NCI-H774 (cell line): ENCODE data around the gene TXK.

Experiments
- DNase-seq: peaks from one replicate; lab custom pipeline; 2025; lab: John Stamatoyannopoulos, UW

TXK gene

DNA sequence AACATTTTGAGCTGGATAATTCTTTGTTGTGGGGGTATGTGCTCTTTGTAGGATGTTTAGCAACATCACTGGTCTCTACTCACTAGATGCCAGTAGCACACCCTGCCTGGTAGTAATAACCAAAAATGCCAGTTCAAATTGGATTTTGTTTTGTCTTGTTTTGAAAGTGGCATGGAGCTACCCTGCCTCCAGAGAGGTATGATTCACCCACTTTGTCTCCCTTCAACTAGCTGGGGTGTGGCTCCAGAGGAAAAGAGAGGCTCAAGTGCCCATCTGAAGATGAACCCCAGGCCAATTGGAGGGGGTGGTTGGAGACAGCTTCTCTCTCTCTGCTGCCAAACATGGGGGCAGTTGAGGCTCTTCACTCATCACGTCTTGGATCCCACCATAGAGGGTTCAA, 83.0 kb downstream of the TXK start:
- no peak for DNase-seq

DNA sequence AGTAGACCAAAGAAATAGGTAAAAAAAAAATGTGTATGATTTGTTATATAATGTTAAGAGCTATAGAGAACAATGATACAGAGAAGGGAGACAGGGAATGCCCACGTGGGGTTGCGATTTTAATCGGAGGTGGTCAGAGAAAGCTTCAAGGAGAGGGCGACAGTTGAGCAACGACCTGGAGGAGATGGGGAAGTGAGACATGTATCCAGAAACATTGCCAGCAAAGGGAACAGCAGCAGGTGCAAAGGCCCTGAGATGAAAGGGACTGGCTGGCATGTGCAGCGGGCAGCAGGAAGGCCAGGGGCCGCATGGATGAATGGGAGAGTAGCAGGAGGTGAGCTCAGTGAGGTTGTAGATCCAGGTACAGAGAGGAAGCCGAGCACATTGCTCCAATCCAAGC, 84.6 kb downstream of the TXK start:
- no peak for DNase-seq

DNA sequence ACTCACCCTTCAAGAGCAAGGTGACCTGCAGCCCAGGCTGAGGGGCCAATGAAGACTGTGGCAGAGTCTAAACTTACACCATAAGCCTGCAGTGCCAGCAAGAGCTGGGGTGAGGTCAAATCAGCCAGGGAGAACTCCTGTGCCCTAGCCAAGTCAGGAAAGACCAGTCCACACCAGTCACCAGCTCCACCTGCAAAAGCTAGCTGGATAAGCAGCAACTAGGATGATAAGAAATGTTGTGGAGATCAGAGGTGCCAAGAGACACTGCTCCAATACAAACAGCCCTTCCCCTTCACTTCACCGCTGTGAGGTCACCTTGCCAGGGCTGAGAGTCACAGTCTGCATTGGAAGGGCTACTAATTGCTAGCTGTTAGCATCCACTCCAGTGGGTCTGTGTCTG, 86.2 kb downstream of the TXK start:
- DNase-seq: no peak

DNA sequence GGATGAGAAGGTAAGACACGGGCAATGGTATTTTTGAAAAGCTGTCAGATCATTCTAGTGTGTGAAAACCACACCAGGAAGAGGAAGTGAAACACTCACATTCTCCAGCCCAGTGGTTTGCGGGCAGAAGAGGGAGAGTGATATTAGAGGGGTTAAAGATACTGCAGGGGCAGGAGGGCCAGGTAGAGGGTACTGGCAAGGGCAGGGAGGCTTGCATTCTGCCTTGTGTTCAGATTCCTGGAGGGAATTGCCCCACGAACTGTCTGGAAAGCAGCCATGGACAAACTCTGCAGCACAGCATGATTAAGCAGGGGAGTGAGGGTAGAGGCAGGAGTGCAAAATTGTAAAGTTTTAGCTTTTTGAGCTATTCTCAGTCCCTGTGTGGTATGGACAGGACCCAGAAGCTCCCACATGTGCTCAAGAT, 86.6 kb downstream of the TXK start:
- DNase-seq: no peak

DNA sequence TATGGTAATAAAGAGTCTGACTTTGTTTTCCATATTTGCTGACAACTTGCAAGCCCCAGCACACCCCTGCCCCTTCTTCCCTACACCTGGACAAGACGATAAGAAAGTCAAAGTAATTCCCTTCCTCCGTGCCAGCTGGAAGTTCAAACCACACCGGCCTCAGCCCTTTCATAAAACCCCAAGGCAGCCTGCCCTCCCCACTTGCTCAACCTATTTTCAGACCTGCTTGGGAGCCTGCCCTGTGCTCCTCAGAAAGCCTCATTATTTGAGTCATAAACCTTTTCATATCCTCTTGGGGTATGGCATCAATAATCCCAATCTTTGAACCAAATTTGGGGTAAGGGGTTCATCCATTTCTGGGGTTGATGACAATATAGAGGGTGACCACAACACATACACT, 88.0 kb downstream of the TXK start:
- DNase-seq: no peak

DNA sequence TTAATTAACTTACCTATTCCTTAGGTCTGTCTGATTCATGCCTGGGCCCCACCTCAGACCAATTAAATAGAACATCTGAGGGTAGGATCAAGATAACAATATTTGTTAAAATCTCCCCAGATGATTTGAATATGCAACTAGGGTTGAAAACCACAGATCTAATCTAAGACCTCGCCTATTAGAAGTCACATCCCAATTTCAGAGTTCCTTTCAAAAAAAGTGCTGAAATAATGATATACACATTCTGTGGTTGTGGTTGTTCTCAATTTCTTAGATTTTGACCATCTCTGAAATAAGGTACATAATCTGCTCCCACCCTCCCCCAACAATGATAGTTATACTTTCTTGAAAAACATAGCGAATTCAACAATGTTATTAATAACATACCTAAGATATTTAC, 89.8 kb downstream of the TXK start:
- no peak for DNase-seq

DNA sequence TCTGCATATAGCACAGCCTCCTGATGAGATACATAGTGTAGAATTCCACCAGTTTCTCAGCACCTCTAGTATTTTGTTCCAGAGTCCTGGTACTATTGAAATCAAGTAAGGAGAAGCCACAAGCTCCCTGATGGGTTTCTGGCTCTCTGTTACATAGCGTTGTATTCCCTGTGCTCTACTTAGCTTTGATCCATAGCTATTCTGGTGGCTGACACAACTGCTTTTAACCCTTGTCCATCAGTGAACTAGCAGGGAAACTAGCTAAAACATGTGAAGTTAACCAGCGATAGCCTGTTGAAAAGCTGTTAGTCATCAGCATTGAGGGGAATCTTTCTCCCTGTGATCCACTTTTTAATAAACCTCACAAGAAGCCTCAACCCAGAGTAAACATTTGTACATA, 90.5 kb downstream of the TXK start:
- DNase-seq: no peak

DNA sequence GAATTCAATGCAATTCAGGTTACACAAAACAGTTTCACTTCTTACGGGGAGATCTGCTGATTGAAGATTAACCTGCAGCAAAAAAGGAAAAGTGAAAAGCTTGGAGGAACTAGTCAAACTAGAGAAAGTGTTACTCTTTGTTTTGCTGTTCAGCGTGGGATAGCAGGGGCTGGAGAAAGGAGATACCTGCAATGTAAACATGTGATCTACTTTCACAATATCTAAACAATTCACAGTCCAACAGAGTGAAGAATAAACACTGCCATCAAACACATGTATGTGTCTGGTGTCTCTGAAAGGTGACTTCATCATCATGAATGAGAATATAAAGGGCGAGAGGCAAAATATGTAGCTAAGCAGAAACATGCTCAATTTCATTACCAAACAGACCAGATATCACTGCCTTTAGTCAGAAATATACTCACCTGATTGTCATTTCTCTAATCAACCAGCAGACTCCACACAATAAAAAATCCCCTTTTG, 91.0 kb downstream of the TXK start:
- DNase-seq: no peak

DNA sequence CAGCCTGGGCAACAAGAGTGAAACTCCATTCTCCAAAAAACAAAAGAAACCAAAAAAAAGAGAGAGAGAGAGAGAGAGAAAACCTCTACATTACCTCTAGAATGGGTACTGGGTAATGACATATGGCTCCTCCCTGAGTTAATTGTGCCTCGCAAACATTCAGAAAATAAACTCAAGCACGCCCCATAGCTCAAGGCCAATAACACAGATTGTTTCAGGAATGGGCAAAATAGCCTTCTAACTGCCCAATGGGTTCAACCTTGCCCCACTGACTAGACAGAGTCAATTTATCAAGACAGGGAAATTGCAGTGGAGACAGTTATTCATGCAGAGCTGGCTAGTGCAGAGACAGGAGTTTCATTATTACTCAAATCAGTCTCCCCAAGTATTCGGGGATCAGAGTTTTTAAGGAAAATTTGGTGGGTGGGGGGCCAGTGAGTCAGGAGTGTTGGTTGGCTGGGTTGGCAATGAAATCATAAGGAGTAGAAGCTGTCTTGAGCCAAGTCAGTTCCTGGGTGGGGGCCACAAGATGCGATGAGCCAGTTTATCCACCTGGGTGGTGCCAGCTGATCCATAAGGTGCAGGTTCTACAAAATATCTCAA, 92.4 kb downstream of the TXK start:
- no peak for DNase-seq

DNA sequence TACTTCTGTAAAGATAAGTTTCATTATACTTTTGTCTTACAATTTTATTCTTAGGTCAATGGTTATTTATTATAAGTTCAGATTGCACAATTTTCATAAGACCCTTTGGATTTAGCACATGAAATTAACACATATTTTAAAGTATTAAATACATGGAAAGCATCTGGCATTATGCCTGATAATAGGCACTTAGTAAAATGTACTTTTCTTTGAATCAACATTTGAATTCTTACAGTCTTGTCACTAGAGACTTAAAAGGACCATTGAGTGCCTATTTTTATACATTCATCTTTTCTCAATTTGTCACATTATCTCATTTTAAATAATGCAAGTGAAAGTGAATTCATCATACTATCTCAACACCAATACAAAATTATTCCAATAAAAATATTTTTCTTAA, 94.5 kb downstream of the TXK start:
- no peak for DNase-seq

DNA sequence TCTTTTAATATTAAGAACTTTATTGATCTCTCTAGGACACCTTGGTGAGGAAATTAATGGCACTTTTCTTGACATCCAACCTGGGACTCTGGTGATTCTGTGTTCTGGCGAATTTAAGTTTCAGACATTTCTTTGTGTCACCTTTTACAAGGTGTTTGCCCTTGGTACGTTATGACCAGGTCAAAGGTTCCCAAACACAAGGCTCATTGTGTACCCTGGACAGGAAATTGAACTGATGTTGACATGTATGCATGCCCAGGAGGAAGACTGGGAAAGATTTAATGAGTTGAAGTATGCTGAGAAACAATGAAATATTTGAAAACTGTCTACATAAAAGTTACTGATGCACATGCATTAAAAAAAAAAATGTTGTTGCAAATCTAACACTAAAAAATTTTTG, 95.4 kb downstream of the TXK start:
- no peak for DNase-seq

DNA sequence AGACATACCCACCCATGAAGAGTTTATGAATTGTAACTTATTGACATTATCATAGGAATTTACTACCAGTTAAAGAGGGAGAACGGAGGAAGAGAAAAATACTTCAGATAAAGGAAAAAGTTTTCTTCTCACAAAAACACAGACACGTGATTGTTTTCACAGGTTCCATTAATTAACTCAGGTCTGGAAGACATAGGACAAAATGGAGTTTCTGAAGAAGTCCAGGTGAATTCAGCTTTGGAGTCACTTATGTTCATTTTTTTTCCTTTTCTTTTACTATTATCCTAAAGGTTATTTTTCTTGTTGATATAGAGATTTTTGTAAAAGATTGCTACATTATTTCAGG, 97.0 kb downstream of the TXK start:
- no peak for DNase-seq

DNA sequence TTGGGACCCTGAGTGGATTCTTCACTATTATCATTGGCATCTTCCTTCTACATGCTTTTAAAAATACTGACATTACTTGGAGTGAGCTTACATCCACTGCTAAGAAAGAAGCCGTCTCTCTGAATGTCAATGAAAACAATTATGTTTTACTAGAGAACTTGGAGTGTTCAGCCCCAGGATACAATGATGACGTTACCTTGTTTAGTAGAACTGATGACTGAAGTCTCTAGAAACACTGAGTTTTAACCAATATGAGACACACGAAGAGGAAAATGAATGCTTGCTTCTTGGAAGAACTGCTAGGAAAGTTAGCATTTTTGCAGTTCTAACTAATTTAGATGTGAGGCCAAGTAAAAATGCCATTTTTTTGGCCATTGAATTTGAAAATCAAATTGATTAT, 98.1 kb downstream of the TXK start:
- DNase-seq: no peak

DNA sequence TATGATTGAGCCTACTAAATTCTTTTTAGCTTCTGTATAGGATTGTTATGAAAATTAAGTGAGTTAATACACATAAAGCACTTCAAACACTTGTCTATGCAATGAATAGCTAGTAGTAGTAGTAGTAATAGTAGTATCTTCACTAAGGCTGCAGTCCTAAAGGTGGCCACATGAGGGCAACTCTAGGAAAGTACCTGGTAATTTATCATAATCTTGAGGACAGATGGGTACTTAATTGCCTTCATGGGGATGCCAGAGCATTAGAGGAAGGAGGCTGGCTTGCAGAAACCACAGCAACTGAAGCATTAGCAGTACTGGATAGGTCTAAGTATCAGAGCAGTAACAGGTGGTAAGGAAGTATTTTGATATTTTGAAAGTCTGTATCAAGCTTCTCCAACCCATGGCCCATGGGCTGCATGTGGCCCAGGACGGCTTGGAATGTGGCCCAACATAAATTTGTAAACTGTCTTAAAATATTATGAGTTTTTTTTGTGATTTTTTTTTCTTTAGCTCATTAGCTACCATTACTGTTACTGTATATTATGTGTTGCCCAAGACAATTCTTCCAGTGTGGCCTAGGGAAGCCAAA, 100.1 kb downstream of the TXK start:
- no peak for DNase-seq

DNA sequence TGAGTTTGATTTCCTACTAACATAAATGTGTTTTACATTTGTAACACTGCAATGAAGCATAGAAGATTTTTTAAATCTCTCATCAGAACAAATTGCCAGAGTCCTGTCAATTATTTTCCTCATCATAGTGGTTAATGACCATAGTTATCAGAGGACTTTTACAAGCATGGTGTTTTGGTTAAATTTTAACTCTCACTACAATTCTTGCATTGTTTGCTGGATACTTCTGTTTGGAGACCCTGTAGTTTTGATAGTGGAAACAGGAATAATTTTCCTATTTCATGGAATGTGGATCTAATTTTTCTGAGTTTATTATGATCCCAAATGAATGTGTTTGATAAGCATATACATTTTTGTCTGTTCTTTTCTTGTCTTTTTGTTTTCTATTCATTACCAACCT, 100.6 kb downstream of the TXK start:
- DNase-seq: no peak

DNA sequence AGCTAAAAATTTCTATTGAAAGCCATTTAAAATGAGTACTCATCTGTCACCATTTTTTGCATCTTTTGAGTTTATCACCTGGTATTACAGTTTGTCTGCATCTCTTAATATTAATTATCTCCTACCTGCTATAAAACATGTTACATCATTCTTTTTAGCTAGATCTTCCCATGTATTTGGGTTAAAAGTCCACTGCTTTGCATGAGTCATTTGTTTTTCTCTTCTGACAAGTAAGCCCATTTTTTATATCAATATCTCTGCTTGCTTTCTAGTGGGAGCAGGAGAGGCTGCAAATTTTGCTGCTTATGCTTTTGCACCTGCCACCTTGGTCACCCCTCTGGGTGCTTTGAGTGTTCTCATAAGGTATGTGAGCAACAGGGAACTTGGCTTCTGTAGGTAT, 101.3 kb downstream of the TXK start:
- DNase-seq: no peak

DNA sequence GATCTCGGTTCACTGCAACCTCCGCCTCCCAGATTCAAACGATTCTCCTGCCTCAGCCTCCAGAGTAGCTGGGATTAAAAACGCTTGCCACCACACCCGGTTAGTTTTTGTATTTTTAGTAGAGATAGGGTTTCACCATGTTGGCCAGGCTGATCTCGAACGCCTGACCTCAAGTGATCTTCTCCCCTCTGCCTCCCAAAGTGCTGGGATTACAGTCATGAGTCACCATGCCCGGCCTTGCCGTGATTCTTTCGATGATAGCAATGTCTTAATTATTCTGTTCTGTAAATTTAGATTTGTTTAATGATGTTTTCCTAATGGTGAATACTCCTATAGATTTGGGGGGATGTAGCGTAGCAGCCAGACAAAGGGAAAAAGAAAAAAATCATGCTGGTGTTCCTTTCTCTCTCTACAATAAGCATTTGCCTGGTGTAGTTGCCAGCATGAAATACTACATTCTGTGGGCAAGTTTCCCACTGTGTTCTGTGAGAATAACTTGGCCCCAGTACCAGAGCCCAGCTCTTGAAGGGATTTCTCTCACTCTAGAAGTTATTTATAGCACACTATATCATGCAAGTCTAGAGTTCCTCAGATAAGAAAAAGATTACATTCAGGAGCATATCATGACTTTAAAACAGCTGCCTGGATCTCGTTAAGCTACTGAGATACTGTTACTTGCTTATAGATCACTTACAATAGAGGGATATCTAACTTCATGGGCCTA, 102.1 kb downstream of the TXK start:
- no peak for DNase-seq

DNA sequence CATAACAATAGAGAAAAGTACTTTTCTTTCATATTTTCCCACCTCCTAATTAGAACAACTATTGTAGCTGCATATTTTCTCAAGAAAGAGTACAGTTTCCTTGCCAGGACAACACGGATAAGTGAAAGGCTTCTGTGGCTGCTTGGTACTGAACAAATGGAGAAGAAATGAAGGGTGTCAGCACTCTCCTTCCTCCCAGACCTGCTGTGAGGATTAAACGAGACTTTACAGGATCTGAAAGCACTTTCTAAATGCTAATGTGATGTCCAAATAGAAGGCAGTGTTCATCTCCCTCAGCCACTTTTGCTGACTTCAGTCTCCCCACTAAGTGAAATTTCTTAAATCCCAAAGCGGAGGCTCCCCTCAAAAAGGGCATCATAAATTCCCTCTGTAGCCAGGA, 103.6 kb downstream of the TXK start:
- DNase-seq: no peak

DNA sequence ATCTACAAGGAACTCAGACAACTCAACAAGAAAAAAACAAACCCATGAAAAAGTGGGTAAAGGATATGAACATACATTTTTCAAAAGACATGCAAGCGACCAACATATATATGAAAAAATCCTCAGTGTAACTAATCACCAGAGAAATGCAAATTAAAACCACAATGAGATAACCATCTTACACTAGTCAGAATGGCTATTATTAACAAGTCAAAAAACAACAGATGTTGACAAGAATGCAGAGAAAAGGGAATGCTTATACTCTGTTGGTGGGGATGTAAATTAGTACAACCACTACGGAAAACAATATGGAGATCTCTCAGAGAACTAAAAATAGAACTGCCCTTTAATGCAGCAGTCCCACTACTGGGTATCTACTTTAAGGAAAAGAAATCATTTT, 105.4 kb downstream of the TXK start:
- DNase-seq: no peak

DNA sequence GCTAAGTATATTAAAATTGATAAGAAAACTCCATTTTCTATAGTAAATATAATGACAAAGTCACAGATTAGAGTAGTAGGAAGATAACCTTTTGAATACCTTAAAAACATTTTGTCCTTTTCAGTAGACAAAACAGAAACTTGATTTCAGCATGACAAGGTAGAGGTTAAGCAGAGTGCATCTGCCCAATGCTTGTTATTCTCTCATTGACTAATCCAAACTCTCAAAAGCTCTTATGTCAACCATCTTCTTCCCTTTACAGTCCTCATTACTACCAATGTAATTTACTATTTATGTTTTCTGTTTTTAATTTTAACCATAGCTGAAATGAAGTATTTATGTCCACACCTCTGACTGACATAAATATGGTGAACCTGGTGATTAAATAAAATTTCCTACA, 106.4 kb downstream of the TXK start:
- DNase-seq: no peak

DNA sequence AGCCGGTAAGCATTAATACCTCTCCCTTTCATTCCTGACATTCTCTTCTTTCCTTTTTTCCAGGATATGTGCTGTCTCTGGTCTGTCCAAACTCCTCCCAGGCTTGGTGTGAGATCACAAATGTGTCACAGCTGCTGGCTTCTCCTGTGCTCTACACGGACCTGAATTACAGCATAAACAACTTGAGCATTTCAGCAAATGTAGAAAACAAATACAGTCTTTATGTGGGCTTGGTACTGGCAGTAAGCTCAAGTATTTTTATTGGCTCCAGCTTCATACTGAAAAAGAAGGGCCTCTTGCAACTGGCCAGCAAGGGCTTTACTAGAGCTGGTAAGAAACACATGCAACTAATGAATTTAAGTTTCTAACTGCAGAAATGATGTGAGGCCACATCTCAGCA, 109.0 kb downstream of the TXK start:
- DNase-seq: peak; percentile 73

DNA sequence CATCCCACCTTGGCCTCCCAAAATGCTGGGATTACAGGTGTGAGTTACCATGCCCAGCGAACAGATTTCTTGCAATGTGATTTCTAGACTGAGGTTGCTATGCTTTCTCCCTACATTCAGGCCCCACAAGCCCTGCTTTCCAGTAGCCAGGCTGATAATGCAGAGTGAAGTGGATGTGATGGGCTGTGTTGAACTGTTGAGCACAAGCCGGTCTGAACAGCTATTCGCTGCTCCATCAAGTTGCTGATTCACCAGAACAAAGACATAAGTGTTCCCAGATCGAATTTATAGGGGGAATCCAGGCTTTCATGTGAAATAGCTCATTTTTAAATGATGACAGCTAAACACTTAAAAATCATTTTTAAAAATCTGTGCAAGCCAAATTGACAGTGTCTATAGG, 109.5 kb downstream of the TXK start:
- no peak for DNase-seq

DNA sequence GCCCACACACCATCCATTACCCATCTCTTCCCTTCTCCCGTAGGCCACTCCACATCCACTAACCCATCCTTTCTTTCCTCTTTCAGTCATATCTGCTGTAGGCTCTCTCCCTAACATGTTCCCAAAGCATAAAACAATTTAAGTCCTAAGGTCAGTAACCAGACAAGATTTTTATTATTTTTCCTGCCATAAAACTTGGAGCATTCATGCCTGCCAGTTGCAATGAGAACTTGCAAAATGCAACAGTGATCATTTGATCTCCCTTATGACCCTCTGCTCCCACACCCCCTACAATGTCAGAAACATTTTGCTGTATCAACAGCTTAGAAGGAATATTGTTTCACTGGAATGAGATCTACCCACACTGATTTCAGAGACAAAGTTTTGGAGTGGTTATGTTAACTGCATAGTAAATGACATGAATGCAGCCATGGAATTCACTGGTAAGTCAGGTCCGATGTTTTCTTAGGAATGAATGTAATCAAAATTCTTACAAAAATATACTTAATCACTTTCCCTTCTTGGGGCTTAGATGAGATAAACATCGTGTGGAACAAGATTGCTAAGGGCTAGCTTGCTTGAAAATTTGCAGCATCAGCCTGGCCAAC, 111.8 kb downstream of the TXK start:
- no peak for DNase-seq
